GM23338 (cell line): ENCODE data around the gene GJC1. TPM values are rescaled to one million over a fixed set of nuclear protein-coding genes. Genes with fewer than 3 reads are reported as not detected.

Experiments used
- ATAC-seq: fragments of 200-7000 bp; cut with Tn5 transposase; 3 replicates; pipeline ENCODE4 v1.9.1; 2020
- DNase-seq: peaks from one replicate; pipeline ENCODE4 v3.0.0-alpha.2; 2015; ENCODE audit warnings: low spot score
- H2AFZ ChIP-seq: fragments of 200-600 bp; sonication (generic); 2 replicates; pipeline ENCODE4 v1.8.0; 2016; ENCODE audit warnings: antibody characterized with exemption, mild to moderate bottlenecking, moderate library complexity
- H3F3A ChIP-seq: fragments of 200-600 bp; sonication (generic); replicated peaks from 2 replicates; pipeline ENCODE4 v1.8.0; 2017; ENCODE audit warnings: antibody characterized with exemption, mixed run types, low read depth
- H3K27ac ChIP-seq: fragments of 200-600 bp; sonication (generic); 2 replicates; pipeline ENCODE4 v1.6.1; 2016; ENCODE audit warnings: low read depth
- H3K27me3 ChIP-seq: fragments of 200-600 bp; sonication (generic); 2 replicates; pipeline ENCODE4 v1.8.0; 2016; ENCODE audit warnings: mild to moderate bottlenecking, mixed run types, moderate library complexity; ENCODE audit not compliant: insufficient read depth
- H3K36me3 ChIP-seq: fragments of 200-600 bp; sonication (generic); 2 replicates; pipeline ENCODE4 v1.8.0; 2016; ENCODE audit warnings: mild to moderate bottlenecking; ENCODE audit not compliant: insufficient read depth
- H3K4me1 ChIP-seq: fragments of 200-600 bp; sonication (generic); 2 replicates; pipeline ENCODE4 v1.8.0; 2016; ENCODE audit warnings: mild to moderate bottlenecking, moderate library complexity; ENCODE audit not compliant: insufficient read depth
- H3K4me2 ChIP-seq: fragments of 200-600 bp; sonication (generic); 2 replicates; pipeline ENCODE4 v1.7.1; 2017; ENCODE audit warnings: mixed run types
- H3K4me3 ChIP-seq: fragments of 200-600 bp; sonication (generic); 2 replicates; pipeline ENCODE4 v1.6.1; 2016; ENCODE audit warnings: mixed run types
- H3K79me2 ChIP-seq: fragments of 200-600 bp; sonication (generic); replicated peaks from 2 replicates; pipeline ENCODE4 v1.8.0; 2017; ENCODE audit warnings: mild to moderate bottlenecking; ENCODE audit not compliant: insufficient read depth
- H3K9me2 ChIP-seq: fragments of 200-600 bp; sonication (generic); 2 replicates; pipeline ENCODE4 v1.8.0; 2017; ENCODE audit not compliant: insufficient read depth
- H4K20me1 ChIP-seq: fragments of 200-600 bp; sonication (generic); replicated peaks from 2 replicates; pipeline ENCODE4 v1.8.0; 2017; ENCODE audit warnings: mild to moderate bottlenecking; ENCODE audit not compliant: insufficient read depth
- H3K27ac Mint-ChIP-seq: 2 replicates; pipeline ENCODE4 v1.8.0; 2020; ENCODE audit warnings: inconsistent platforms, mild to moderate bottlenecking, moderate library complexity, mixed read lengths
- H3K27me3 Mint-ChIP-seq: 3 replicates; pipeline ENCODE4 v1.8.0; 2022; ENCODE audit warnings: low read depth, mild to moderate bottlenecking, moderate library complexity, mixed read lengths, inconsistent platforms; ENCODE audit not compliant: insufficient read depth, poor library complexity
- H3K36me3 Mint-ChIP-seq: 3 replicates; pipeline ENCODE4 v1.8.0; 2021; ENCODE audit warnings: low read depth, mild to moderate bottlenecking, inconsistent platforms, moderate library complexity, mixed read lengths
- H3K4me1 Mint-ChIP-seq: 3 replicates; pipeline ENCODE4 v1.8.0; 2020; ENCODE audit warnings: mild to moderate bottlenecking, inconsistent platforms, mixed read lengths
- H3K4me3 Mint-ChIP-seq: 3 replicates; pipeline ENCODE4 v1.8.0; 2021; ENCODE audit warnings: moderate library complexity, mild to moderate bottlenecking, inconsistent platforms, mixed read lengths
- H3K9me3 Mint-ChIP-seq: 3 replicates; pipeline ENCODE4 v1.8.0; 2020; ENCODE audit warnings: moderate library complexity, mild to moderate bottlenecking, inconsistent platforms, mixed read lengths
- EZH2 ChIP-seq: fragments of 200-600 bp; sonication (generic); IDR thresholded peaks from one replicate; pipeline ENCODE4 v1.8.0; 2017; ENCODE audit warnings: antibody characterized with exemption, mild to moderate bottlenecking, low read depth; ENCODE audit not compliant: unreplicated experiment
- NANOG ChIP-seq: IDR thresholded peaks from 2 replicates; pipeline ENCODE4 v1.6.1; 2016; ENCODE audit warnings: antibody characterized with exemption, borderline replicate concordance
- POLR2AphosphoS5 ChIP-seq: IDR thresholded peaks from 2 replicates; pipeline ENCODE4 v1.6.1; 2016; ENCODE audit warnings: antibody characterized with exemption, low read depth
- ZNF114 ChIP-seq: fragments of 250-450 bp; sonication (Bioruptor Pico); IDR thresholded peaks from 2 replicates; pipeline ENCODE4 v1.5.0; 2020; ENCODE audit warnings: mild to moderate bottlenecking, moderate library complexity
- polyA plus RNA-seq: library from polyadenylated mRNA; unstranded; fragments of >200 nt; fragmentation: Nextera tagmentation; extraction: Ambion mirVana; gene quantifications from 2 replicates; pipeline ENCODE4 v1.2.1, GENCODE V29; 2016
- total RNA-seq: library from RNA; depleted of rRNA; stranded (reverse); fragments of >200 nt; shearing (Covaris generic); gene quantifications from 2 replicates; pipeline ENCODE4 v1.2.3, GENCODE V29; 2014
- TF ChIP-seq, protein P1 (sequence below): fragments of 250-450 bp; sonication (Bioruptor Pico); IDR thresholded peaks from 2 replicates; pipeline ENCODE4 v1.5.0; 2020; ENCODE audit warnings: mild to moderate bottlenecking, moderate library complexity
- TF ChIP-seq, protein P2 (sequence below), 2 experiments: fragments of 200-600 bp in 1 of 2; sonication (generic) in 1 of 2; conservative IDR thresholded peaks; 2 replicates each; pipeline versions ENCODE4 v1.5.1 to v1.6.1; 2016 to 2017; ENCODE audit warnings: antibody characterized with exemption in 2 of 2, low read depth in 2 of 2, mild to moderate bottlenecking in 2 of 2, moderate library complexity in 1 of 2

Gene GJC1
- total and polyA plus RNA-seq, 2 experiments from 2014 or later: 34.7 to 99.2 TPM

DNA sequence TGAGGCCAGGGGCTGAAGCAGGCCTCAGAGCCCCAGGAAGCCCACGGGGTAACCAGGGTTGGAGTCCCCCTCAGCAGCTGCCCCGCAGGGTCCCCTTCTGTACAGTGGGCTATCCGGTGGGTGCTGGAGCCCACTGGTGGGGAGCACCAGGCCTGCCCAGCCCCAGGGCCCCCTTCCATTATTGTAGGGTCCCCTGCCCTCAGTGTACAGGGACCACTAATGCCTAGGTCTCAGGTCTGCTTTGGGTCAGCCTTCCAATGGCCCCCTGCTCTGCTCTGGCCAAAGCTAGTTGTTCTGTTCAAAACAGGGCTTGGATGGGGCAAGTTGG is 70.2 kb downstream of the GJC1 start (continued):
- TF ChIP-seq, protein P1, sequence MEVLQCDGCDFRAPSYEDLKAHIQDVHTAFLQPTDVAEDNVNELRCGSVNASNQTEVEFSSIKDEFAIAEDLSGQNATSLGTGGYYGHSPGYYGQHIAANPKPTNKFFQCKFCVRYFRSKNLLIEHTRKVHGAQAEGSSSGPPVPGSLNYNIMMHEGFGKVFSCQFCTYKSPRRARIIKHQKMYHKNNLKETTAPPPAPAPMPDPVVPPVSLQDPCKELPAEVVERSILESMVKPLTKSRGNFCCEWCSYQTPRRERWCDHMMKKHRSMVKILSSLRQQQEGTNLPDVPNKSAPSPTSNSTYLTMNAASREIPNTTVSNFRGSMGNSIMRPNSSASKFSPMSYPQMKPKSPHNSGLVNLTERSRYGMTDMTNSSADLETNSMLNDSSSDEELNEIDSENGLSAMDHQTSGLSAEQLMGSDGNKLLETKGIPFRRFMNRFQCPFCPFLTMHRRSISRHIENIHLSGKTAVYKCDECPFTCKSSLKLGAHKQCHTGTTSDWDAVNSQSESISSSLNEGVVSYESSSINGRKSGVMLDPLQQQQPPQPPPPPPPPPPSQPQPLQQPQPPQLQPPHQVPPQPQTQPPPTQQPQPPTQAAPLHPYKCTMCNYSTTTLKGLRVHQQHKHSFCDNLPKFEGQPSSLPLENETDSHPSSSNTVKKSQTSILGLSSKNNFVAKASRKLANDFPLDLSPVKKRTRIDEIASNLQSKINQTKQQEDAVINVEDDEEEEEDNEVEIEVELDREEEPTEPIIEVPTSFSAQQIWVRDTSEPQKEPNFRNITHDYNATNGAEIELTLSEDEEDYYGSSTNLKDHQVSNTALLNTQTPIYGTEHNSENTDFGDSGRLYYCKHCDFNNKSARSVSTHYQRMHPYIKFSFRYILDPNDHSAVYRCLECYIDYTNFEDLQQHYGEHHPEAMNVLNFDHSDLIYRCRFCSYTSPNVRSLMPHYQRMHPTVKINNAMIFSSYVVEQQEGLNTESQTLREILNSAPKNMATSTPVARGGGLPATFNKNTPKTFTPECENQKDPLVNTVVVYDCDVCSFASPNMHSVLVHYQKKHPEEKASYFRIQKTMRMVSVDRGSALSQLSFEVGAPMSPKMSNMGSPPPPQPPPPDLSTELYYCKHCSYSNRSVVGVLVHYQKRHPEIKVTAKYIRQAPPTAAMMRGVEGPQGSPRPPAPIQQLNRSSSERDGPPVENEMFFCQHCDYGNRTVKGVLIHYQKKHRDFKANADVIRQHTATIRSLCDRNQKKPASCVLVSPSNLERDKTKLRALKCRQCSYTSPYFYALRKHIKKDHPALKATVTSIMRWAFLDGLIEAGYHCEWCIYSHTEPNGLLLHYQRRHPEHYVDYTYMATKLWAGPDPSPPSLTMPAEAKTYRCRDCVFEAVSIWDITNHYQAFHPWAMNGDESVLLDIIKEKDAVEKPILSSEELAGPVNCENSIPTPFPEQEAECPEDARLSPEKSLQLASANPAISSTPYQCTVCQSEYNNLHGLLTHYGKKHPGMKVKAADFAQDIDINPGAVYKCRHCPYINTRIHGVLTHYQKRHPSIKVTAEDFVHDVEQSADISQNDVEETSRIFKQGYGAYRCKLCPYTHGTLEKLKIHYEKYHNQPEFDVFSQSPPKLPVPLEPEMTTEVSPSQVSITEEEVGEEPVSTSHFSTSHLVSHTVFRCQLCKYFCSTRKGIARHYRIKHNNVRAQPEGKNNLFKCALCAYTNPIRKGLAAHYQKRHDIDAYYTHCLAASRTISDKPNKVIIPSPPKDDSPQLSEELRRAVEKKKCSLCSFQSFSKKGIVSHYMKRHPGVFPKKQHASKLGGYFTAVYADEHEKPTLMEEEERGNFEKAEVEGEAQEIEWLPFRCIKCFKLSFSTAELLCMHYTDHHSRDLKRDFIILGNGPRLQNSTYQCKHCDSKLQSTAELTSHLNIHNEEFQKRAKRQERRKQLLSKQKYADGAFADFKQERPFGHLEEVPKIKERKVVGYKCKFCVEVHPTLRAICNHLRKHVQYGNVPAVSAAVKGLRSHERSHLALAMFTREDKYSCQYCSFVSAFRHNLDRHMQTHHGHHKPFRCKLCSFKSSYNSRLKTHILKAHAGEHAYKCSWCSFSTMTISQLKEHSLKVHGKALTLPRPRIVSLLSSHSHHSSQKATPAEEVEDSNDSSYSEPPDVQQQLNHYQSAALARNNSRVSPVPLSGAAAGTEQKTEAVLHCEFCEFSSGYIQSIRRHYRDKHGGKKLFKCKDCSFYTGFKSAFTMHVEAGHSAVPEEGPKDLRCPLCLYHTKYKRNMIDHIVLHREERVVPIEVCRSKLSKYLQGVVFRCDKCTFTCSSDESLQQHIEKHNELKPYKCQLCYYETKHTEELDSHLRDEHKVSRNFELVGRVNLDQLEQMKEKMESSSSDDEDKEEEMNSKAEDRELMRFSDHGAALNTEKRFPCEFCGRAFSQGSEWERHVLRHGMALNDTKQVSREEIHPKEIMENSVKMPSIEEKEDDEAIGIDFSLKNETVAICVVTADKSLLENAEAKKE (CRISPR knock-in tag): no peak
- TF ChIP-seq EZH2 (no peak), ZNF114 (CRISPR knock-in tag) (no peak), POLR2AphosphoS5 (no peak)

DNA sequence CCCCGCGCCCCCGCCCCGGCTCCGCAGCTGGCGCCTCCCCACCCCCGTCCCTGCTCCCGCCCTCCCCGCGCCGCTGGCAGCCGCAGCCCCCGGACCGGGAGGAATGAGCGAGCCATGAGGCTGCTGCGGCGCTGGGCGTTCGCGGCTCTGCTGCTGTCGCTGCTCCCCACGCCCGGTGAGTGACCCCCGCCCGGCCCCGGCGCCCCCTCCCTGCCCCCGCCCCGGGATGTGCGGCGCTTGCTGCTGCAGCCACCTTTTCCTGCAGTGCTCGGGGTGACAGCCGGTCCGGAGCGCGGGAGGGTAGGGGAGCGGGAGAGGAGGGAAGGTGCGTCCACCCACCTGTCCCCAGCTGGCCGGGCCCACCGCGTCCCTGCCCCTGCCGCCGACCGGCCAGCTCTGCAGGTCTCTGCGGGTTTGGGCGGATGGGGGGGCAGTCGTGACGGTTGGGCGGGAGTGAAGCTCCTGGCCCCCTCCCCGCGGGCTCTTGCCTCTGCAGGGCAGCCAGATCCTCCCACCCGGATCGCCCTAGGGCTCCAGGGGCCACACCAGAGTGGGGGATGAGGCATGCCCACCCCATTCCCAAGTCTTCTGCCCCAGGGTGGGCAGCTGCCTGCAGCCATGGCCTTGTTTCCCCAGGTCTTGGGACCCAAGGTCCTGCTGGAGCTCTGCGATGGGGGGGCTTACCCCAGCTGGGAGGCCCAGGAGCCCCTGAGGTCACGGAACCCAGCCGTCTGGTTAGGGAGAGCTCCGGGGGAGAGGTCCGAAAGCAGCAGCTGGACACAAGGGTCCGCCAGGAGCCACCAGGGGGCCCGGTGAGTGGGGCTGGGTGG is 70.8 kb downstream of the GJC1 start:
- no peaks in the 10 kb centered on the region for H3K9me3 Mint-ChIP-seq
- no peak overlapping the region for H3K27ac Mint-ChIP-seq
- no peak for DNase-seq
- Histone ChIP-seq H3K79me2 (no peaks in the 10 kb centered on the region), H3K4me1 (no peaks in the 10 kb centered on the region), H4K20me1 (no peaks in the 10 kb centered on the region), H3K4me3 (peak overlapping the region; percentile 57), H3K27ac (no peak overlapping the region), H3K4me2 (peak overlapping the region; percentile 88), H3K27me3 (peaks cover 52% of the 10 kb centered on the region), H3K36me3 (no peaks in the 10 kb centered on the region), H2AFZ (peak overlapping the region; percentile 69; the same call in 1 of the 2 replicates), H3K9me2 (no peaks in the 10 kb centered on the region), H3F3A (no peaks in the 10 kb centered on the region; the same call in 1 of the 2 replicates)
- H3K27me3 Mint-ChIP-seq: peaks cover 39% of the 10 kb centered on the region
- no peaks in the 10 kb centered on the region for H3K36me3 Mint-ChIP-seq
- H3K4me1 Mint-ChIP-seq: no peaks in the 10 kb centered on the region
- peak overlapping the region; percentile 19; the same call in 1 of the 3 replicates for H3K4me3 Mint-ChIP-seq
- TF ChIP-seq, protein P2, sequence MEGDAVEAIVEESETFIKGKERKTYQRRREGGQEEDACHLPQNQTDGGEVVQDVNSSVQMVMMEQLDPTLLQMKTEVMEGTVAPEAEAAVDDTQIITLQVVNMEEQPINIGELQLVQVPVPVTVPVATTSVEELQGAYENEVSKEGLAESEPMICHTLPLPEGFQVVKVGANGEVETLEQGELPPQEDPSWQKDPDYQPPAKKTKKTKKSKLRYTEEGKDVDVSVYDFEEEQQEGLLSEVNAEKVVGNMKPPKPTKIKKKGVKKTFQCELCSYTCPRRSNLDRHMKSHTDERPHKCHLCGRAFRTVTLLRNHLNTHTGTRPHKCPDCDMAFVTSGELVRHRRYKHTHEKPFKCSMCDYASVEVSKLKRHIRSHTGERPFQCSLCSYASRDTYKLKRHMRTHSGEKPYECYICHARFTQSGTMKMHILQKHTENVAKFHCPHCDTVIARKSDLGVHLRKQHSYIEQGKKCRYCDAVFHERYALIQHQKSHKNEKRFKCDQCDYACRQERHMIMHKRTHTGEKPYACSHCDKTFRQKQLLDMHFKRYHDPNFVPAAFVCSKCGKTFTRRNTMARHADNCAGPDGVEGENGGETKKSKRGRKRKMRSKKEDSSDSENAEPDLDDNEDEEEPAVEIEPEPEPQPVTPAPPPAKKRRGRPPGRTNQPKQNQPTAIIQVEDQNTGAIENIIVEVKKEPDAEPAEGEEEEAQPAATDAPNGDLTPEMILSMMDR (conservative IDR thresholded peaks at IDR 0.05; ENCODE audit: low read depth in 2 of 2): peak in 1 of 2 experiments; percentile 30; a peak in 2 of 4 replicates
- peak; percentile 59 for TF ChIP-seq EZH2
- no peak for TF ChIP-seq NANOG
- ATAC-seq: peak; percentile 19
